SK-N-MC (cell line): ENCODE results near the gene MBD5.

Experiments used
- EZH2 ChIP-seq: fragments of 200-600 bp; sonication (generic); IDR thresholded peaks from one replicate; pipeline ENCODE4 v1.6.1; 2017; ENCODE audit warnings: antibody characterized with exemption
- POLR2AphosphoS5 ChIP-seq: IDR thresholded peaks from 2 replicates; pipeline ENCODE4 v1.6.1; 2012; ENCODE audit warnings: mild to moderate bottlenecking, low read depth, low read length, borderline replicate concordance

GRCh38 chr2:148273158-148273691 lies 252.3 kb downstream of the MBD5 start:
- TF ChIP-seq POLR2AphosphoS5 (no peak), EZH2 (no peak)
